HG02943 (cell line): ENCODE measurements around the gene WDR20.
"Not testable (repeated sequence)": the region's sequence is repeated elsewhere in the genome, so short reads cannot be mapped to it uniquely, and the experiment has no call there.

Experiments used
- ATAC-seq: cut with Tn5 transposase; IDR thresholded peaks from one replicate; pipeline ENCODE4 v1.9.1; 2021; ENCODE audit warnings: mild to moderate bottlenecking, low read depth, moderate library complexity; ENCODE audit not compliant: unreplicated experiment

WDR20 gene

DNA sequence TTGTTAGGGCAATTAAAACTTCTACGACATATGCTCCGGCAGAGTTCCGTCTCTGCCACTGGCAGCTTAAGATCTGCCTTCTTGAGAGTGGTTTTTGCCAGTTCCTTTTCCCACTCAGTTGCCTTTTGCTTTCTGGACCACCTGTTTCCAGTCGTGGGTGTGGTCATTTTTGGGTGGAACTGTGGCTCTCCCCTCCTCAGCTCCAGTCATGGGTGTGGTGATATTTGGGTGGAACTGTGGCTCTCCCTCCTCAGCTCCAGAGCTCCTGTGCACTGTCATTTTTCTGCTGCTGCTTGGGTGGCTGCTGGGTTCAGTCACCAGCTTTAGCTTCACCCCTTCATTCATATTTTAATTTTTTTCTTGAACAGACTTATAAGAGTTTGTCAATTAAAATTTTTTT lies 25.3 kb downstream of the WDR20 start:
- ATAC-seq, result no peak

- ATAC-seq, result no peak
These were observed 30.4 kb downstream of the WDR20 start for GRCh38 chr14:102170061-102170460.

GRCh38 chr14:102171173-102172020 lies 31.7 kb downstream of the WDR20 start:
- no peak for ATAC-seq

DNA sequence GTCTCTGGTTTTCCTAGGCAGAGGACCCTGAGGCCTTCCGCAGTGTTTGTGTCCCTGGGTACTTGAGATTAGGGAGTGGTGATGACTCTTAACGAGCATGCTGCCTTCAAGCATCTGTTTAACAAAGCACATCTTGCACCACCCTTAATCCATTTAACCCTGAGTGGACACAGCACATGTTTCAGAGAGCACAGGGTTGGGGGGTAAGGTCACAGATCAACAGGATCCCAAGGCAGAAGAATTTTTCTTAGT lies 32.2 kb downstream of the WDR20 start:
- ATAC-seq, result not testable (repeated sequence)

DNA sequence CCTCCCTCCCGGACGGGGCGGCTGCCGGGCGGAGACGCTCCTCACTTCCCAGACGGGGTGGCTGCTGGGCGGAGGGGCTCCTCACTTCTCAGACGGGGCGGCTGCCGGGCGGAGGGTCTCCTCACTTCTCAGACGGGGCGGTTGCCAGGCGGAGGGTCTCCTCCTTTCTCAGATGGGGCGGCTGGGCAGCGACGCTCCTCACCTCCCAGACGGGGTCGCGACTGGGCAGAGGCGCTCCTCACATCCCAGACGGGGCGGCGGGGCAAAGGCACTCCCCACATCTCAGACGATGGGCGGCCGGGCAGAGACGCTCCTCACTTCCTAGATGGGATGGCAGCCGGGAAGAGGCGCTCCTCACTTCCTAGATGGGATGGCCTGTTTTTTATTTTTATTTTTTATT lies 33.0 kb downstream of the WDR20 start:
- ATAC-seq, result not testable (repeated sequence)

- ATAC-seq, result no peak
These were observed 37.5 kb downstream of the WDR20 start for GRCh38 chr14:102177161-102177560.

- no peak for ATAC-seq
These were observed 39.1 kb downstream of the WDR20 start for GRCh38 chr14:102178806-102179205.

GRCh38 chr14:102180248-102180998 lies 40.7 kb downstream of the WDR20 start:
- ATAC-seq, result no peak

DNA sequence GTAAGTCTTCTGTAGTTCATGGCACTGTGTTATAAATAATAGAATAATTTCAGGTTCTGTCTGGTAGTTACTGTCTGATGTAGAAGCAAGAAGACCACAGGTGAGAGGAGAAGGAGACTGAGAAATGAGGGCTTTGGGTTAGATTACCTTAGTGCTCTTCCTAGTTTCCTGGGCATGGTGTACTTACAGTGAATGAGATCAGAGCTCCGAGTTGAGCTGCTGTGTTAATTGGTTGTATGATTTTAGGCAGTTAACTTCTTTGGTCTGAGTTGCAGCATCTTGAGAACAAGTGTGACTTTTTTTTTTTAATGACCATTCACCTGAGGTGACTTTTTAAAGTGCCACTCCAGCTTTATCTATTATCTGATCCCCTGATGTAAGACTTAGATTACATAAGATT lies 41.5 kb downstream of the WDR20 start:
- no peak for ATAC-seq

GRCh38 chr14:102182190-102182589 lies 42.5 kb downstream of the WDR20 start:
- ATAC-seq, result no peak

DNA sequence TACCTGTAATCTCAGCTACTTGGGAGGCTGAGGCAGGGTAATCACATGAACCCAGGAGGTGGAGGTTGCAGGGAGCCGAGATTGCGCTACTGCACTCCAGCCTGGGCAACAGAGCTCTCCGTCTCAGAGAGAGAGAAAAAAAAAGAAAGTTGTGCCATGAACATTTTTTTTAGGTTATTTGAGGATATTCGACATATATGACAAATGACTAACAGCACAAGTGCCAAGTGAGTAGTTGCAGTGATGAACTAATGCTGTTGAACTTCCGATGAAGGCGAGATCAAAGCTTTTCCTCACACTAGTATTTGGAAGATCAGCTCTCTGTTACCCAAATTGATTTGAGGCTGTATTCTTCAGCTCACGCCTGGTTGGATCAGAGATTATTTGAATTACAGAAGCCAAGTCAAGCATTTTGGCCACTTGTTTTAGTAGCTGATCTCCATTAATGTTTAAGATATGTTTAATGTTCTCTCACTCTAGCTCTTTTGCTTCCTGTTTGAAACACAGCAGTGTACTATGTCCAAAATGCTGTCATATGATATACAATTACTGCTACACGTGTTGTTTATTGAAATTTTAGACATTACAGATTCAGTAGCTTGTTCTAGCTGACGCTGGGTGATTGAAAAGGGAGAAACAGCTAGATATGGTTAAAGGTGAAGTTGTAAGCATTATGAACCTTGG lies 43.4 kb downstream of the WDR20 start:
- ATAC-seq, result no peak

DNA sequence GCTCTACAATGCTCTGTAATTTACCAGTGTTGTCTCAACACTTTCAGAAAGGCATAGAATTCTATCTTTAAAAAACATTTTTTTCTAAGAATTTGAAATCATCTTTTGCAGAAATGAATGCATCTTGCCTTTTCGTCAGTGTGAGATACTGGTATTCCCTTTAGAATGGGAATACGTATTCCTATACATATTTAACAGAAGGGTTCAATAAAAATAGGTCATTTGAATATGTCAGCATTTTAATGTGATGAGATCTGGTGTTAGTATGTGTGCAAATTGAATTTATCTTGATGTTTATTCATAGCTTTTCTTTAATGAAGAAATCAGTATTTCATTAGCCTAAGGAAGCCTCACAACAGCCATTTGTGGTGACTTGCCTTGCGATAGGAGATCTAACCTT lies 44.2 kb downstream of the WDR20 start:
- ATAC-seq, result no peak

GRCh38 chr14:102184316-102185035 lies 44.8 kb downstream of the WDR20 start:
- no peak for ATAC-seq

- no peak for ATAC-seq
These were observed 45.7 kb downstream of the WDR20 start for GRCh38 chr14:102185360-102185759.

- no peak for ATAC-seq
These were observed 47.3 kb downstream of the WDR20 start for GRCh38 chr14:102187044-102187443.

DNA sequence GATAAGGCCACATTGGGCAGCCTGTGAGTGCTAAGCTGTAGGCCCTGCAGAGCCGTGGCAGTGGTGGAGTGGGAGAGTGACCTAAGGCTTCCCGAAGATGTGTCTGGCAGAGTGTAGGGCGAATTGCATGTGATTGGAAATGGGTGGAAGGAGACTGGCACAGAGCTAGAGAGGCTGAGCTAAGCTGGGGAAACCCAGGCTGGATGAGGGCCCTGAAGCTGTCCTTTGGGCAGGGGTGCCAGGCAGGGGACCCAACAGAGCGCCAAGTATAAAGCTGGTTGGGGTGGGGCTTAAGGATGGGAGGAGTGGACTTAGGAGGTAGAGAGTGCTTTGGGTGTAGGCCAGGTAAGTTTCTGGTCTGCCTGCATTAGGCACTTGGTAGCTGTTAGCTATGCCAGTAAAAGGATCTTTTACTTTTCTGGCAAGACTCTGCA lies 47.9 kb downstream of the WDR20 start:
- no peak for ATAC-seq

- no peak for ATAC-seq
These were observed 48.5 kb downstream of the WDR20 start for GRCh38 chr14:102188187-102188586.

DNA sequence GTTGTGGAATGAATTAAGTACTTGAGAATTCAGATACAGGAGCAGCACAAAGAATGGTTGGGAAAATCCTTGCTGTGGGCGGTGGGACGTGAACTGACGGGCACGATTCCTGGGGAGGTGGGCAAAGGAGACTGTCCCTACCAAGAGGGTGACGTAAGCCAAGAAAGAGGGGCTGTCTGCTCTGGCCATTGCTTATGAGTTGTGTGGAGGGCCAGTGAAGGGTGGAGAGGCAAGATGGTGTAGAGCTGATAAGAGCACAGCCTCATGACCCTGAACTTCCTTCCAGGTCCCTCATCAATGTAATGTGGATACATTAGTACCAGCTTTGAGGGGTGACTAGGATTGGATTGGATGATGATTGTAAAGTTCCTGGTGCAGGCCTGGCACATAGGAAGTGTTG lies 50.2 kb downstream of the WDR20 start:
- no peak for ATAC-seq

GRCh38 chr14:102192840-102193502 lies 53.3 kb downstream of the WDR20 start:
- ATAC-seq, result no peak

- ATAC-seq, result no peak
These were observed 55.2 kb downstream of the WDR20 start for GRCh38 chr14:102194856-102195255.
